Karpas-422 (cell line): ENCODE results near the gene FAM169A. TPM values are rescaled to one million over a fixed set of nuclear protein-coding genes. Genes with fewer than 3 reads are reported as not detected.

Experiments used
- DNase-seq: peaks from one replicate; pipeline ENCODE4 v3.0.0-alpha.2; 2015
- H2AFZ ChIP-seq: fragments of 200-600 bp; sonication (generic); 2 replicates; pipeline ENCODE4 v1.6.1; 2014; ENCODE audit warnings: antibody characterized with exemption, low read length, mixed read lengths
- H3K27ac ChIP-seq: fragments of 200-600 bp; sonication (generic); 2 replicates; pipeline ENCODE4 v1.5.1; 2014; ENCODE audit warnings: mild to moderate bottlenecking, low read length, moderate library complexity
- H3K27me3 ChIP-seq: fragments of 200-600 bp; sonication (generic); 2 replicates; pipeline ENCODE4 v1.6.1; 2014; ENCODE audit warnings: low read length, mixed read lengths
- H3K36me3 ChIP-seq: fragments of 200-600 bp; sonication (generic); 2 replicates; pipeline ENCODE4 v1.6.1; 2014; ENCODE audit warnings: low read length, mixed read lengths; ENCODE audit not compliant: insufficient read depth
- H3K4me1 ChIP-seq: fragments of 200-600 bp; sonication (generic); 2 replicates; pipeline ENCODE4 v1.6.1; 2014; ENCODE audit warnings: mild to moderate bottlenecking, low read length, mixed read lengths
- H3K4me2 ChIP-seq: fragments of 200-600 bp; sonication (generic); 2 replicates; pipeline ENCODE4 v1.6.1; 2014; ENCODE audit warnings: low read length, low read depth, mild to moderate bottlenecking; ENCODE audit not compliant: poor library complexity, severe bottlenecking
- H3K4me3 ChIP-seq: fragments of 200-600 bp; sonication (generic); 2 replicates; pipeline ENCODE4 v1.5.1; 2014; ENCODE audit warnings: mild to moderate bottlenecking, antibody characterized with exemption, low read length, mixed read lengths
- H3K79me2 ChIP-seq: fragments of 200-600 bp; sonication (generic); 2 replicates; pipeline ENCODE4 v1.6.1; 2014; ENCODE audit warnings: mild to moderate bottlenecking, low read length, mixed read lengths
- H3K9ac ChIP-seq: fragments of 200-600 bp; sonication (generic); 2 replicates; pipeline ENCODE4 v1.6.0; 2014; ENCODE audit warnings: low read length
- H3K9me2 ChIP-seq: fragments of 200-600 bp; sonication (generic), shearing (Covaris generic); replicated peaks from 2 replicates; pipeline ENCODE4 v1.6.0; 2014; ENCODE audit warnings: mild to moderate bottlenecking, low read length, moderate library complexity; ENCODE audit not compliant: insufficient read depth
- H3K9me3 ChIP-seq: fragments of 300-700, 200-600 bp; sonication (generic); 2 replicates; pipeline ENCODE4 v1.6.1; 2014; ENCODE audit warnings: low read length, mixed read lengths
- H4K20me1 ChIP-seq: fragments of 200-600 bp; sonication (generic); 2 replicates; pipeline ENCODE4 v1.6.1; 2014; ENCODE audit warnings: mild to moderate bottlenecking, antibody characterized with exemption, low read length, low read depth; ENCODE audit not compliant: insufficient read depth
- total RNA-seq: library from RNA; depleted of rRNA; stranded (reverse); fragments of >200 nt; shearing (Covaris generic); gene quantifications from 2 replicates; pipeline ENCODE4 v1.2.3, GENCODE V29; 2014; ENCODE audit warnings: low replicate concordance

FAM169A gene
- total RNA-seq, 1 experiment from 2014 or later = not detected

GRCh38 chr5:74767579-74767913 lies 98.6 kb downstream of the FAM169A start:
- Histone ChIP-seq H3K79me2 (peaks cover 67% of the 10 kb centered on the region), H3K27me3 (no peaks in the 10 kb centered on the region), H3K9ac (peak overlapping the region; percentile 83), H3K27ac (peak overlapping the region; percentile 61), H3K4me3 (peak overlapping the region; percentile 97), H3K4me1 (peaks cover 27% of the 10 kb centered on the region), H3K36me3 (peaks cover 28% of the 10 kb centered on the region), H4K20me1 (peaks cover 11% of the 10 kb centered on the region), H3K4me2 (peak overlapping the region; percentile 85), H2AFZ (peak overlapping the region; percentile 74), H3K9me2 (no peaks in the 10 kb centered on the region), H3K9me3 (no peaks in the 10 kb centered on the region)
- peak; percentile 77 for DNase-seq

- Histone ChIP-seq H3K4me2 (peak within 1 kb of the TSS; percentile 85), H2AFZ (peak within 1 kb of the TSS; percentile 91), H3K27me3 (no peaks in the 10 kb centered on the region), H3K9me3 (no peaks in the 10 kb centered on the region), H3K27ac (peak within 1 kb of the TSS; percentile 61), H3K9ac (peak within 1 kb of the TSS; percentile 83), H3K79me2 (peaks cover 72% of the 10 kb centered on the region), H3K36me3 (peaks cover 25% of the 10 kb centered on the region; the same call in 1 of the 2 replicates), H4K20me1 (peaks cover 11% of the 10 kb centered on the region), H3K9me2 (no peaks in the 10 kb centered on the region), H3K4me3 (peak within 1 kb of the TSS; percentile 97), H3K4me1 (peaks cover 27% of the 10 kb centered on the region)
- peak; percentile 98 for DNase-seq
Observed at GRCh38 chr5:74766849-74767578, 99.2 kb downstream of the FAM169A start, which contains the start of the genes GFM2 and NSA2. TSS of gene GFM2 (minus strand) at chr5:74767117. CDS start at chr5:74763742, 3,375 bp downstream. TSS of gene NSA2 (plus strand) at chr5:74767249. CDS start at chr5:74767361, 112 bp downstream.

- H3K9me3 ChIP-seq = no peaks in the 10 kb centered on the region
- H3K79me2 ChIP-seq = peaks cover 78% of the 10 kb centered on the region
- H3K9ac ChIP-seq = peak overlapping the region; percentile 83
- peak overlapping the region; percentile 91 for H2AFZ ChIP-seq
- DNase-seq = peak; percentile 80
- H3K4me3 ChIP-seq = peak overlapping the region; percentile 97
- peaks cover 27% of the 10 kb centered on the region for H3K4me1 ChIP-seq
- peaks cover 25% of the 10 kb centered on the region; the same call in 1 of the 2 replicates for H3K36me3 ChIP-seq
- peaks cover 11% of the 10 kb centered on the region for H4K20me1 ChIP-seq
- peak overlapping the region; percentile 57; the same call in 1 of the 2 replicates for H3K27ac ChIP-seq
- H3K27me3 ChIP-seq = no peaks in the 10 kb centered on the region
- peak overlapping the region; percentile 79 for H3K4me2 ChIP-seq
- no peaks in the 10 kb centered on the region for H3K9me2 ChIP-seq
Observed at GRCh38 chr5:74766418-74766848, 99.8 kb downstream of the FAM169A start.

GRCh38 chr5:74765929-74766328 lies 100.3 kb downstream of the FAM169A start:
- no peak for DNase-seq
- Histone ChIP-seq H4K20me1 (peaks cover 11% of the 10 kb centered on the region), H3K4me1 (peaks cover 27% of the 10 kb centered on the region), H3K4me2 (peak overlapping the region; percentile 79), H3K79me2 (peaks cover 83% of the 10 kb centered on the region), H3K36me3 (peaks cover 23% of the 10 kb centered on the region; the same call in 1 of the 2 replicates), H3K9ac (peak overlapping the region; percentile 83), H3K27ac (no peak overlapping the region), H3K9me2 (no peaks in the 10 kb centered on the region), H3K4me3 (peak overlapping the region; percentile 97), H3K27me3 (no peaks in the 10 kb centered on the region), H3K9me3 (no peaks in the 10 kb centered on the region), H2AFZ (no peak overlapping the region)

- H3K36me3 ChIP-seq = peaks cover 23% of the 10 kb centered on the region; the same call in 1 of the 2 replicates
- no peak for DNase-seq
- H2AFZ ChIP-seq = no peak overlapping the region
- no peak overlapping the region for H3K9ac ChIP-seq
- peaks cover 27% of the 10 kb centered on the region for H3K4me1 ChIP-seq
- H3K4me2 ChIP-seq = peak overlapping the region; percentile 79
- no peaks in the 10 kb centered on the region for H3K27me3 ChIP-seq
- H3K27ac ChIP-seq = no peak overlapping the region
- no peaks in the 10 kb centered on the region for H3K9me2 ChIP-seq
- peak overlapping the region; percentile 97; the same call in 1 of the 2 replicates for H3K4me3 ChIP-seq
- H3K79me2 ChIP-seq = peaks cover 90% of the 10 kb centered on the region
- H3K9me3 ChIP-seq = no peaks in the 10 kb centered on the region
- peaks cover 11% of the 10 kb centered on the region for H4K20me1 ChIP-seq
Observed at GRCh38 chr5:74765201-74765600, 101.0 kb downstream of the FAM169A start.

GRCh38 chr5:74763504-74763903 lies 102.7 kb downstream of the FAM169A start:
- no peak overlapping the region for H2AFZ ChIP-seq
- no peaks in the 10 kb centered on the region for H3K9me3 ChIP-seq
- H3K27ac ChIP-seq = no peak overlapping the region
- no peak overlapping the region for H3K4me2 ChIP-seq
- H3K27me3 ChIP-seq = no peaks in the 10 kb centered on the region
- H3K4me1 ChIP-seq = peaks cover 25% of the 10 kb centered on the region
- H3K9ac ChIP-seq = no peak overlapping the region
- H4K20me1 ChIP-seq = peaks cover 10% of the 10 kb centered on the region
- H3K79me2 ChIP-seq = peaks cover 87% of the 10 kb centered on the region
- no peaks in the 10 kb centered on the region for H3K9me2 ChIP-seq
- H3K36me3 ChIP-seq = peaks cover 27% of the 10 kb centered on the region
- H3K4me3 ChIP-seq = no peak overlapping the region
- DNase-seq = no peak

- DNase-seq = no peak
- Histone ChIP-seq H3K4me2 (no peak overlapping the region), H3K9ac (no peak overlapping the region), H3K79me2 (peaks cover 82% of the 10 kb centered on the region), H3K4me1 (peaks cover 18% of the 10 kb centered on the region), H3K27ac (no peak overlapping the region), H3K9me2 (no peaks in the 10 kb centered on the region), H4K20me1 (peaks cover under 1% of the 10 kb centered on the region; the same call in 1 of the 2 replicates), H3K27me3 (no peaks in the 10 kb centered on the region), H3K9me3 (no peaks in the 10 kb centered on the region), H3K4me3 (no peak overlapping the region), H2AFZ (no peak overlapping the region), H3K36me3 (peaks cover 36% of the 10 kb centered on the region)
Observed at GRCh38 chr5:74762599-74762998, 103.6 kb downstream of the FAM169A start.

- peaks cover 79% of the 10 kb centered on the region for H3K79me2 ChIP-seq
- H3K9me3 ChIP-seq = peaks cover 6% of the 10 kb centered on the region
- H4K20me1 ChIP-seq = no peaks in the 10 kb centered on the region
- DNase-seq = no peak
- no peaks in the 10 kb centered on the region for H3K27me3 ChIP-seq
- H3K4me2 ChIP-seq = no peak overlapping the region
- no peak overlapping the region for H3K27ac ChIP-seq
- no peak overlapping the region for H3K4me3 ChIP-seq
- H3K36me3 ChIP-seq = peaks cover 47% of the 10 kb centered on the region
- H3K9me2 ChIP-seq = no peaks in the 10 kb centered on the region
- H2AFZ ChIP-seq = no peak overlapping the region
- no peak overlapping the region for H3K9ac ChIP-seq
- H3K4me1 ChIP-seq = peaks cover 17% of the 10 kb centered on the region
Observed at GRCh38 chr5:74761241-74761640, 104.9 kb downstream of the FAM169A start.
